HG03159 (cell line): ENCODE measurements around the gene FLOT2.
A peak's percentile ranks its signal among the peaks of the same experiment; 100 is the strongest.

Source experiments
- ATAC-seq: cut with Tn5 transposase; IDR thresholded peaks from one replicate; pipeline ENCODE4 v1.9.1; 2021; ENCODE audit warnings: mild to moderate bottlenecking, moderate library complexity; ENCODE audit not compliant: unreplicated experiment

Gene FLOT2

GRCh38 chr17:28875848-28876550, 21.5 kb downstream of the FLOT2 start:
- no peak for ATAC-seq

GRCh38 chr17:28874750-28875149, 22.8 kb downstream of the FLOT2 start:
- no peak for ATAC-seq

- ATAC-seq: no peak
Measured at GRCh38 chr17:28873839-28874238, 23.7 kb downstream of the FLOT2 start.

GRCh38 chr17:28871056-28871579, 26.4 kb downstream of the FLOT2 start:
- ATAC-seq: peak; percentile 94

GRCh38 chr17:28867276-28867675, 30.3 kb downstream of the FLOT2 start:
- no peak for ATAC-seq

- ATAC-seq: peak; percentile 72
Measured at GRCh38 chr17:28865946-28866752, 31.4 kb downstream of the FLOT2 start.

- no peak for ATAC-seq
Measured at GRCh38 chr17:28864991-28865849, 32.3 kb downstream of the FLOT2 start.

- no peak for ATAC-seq
Measured at GRCh38 chr17:28863953-28864352, 33.6 kb downstream of the FLOT2 start.

- ATAC-seq: no peak
Measured at GRCh38 chr17:28862561-28862960, 35.0 kb downstream of the FLOT2 start.

- ATAC-seq: no peak
Measured at GRCh38 chr17:28861393-28862203, 35.9 kb downstream of the FLOT2 start.

- no peak for ATAC-seq
Measured at GRCh38 chr17:28860363-28860808, 37.1 kb downstream of the FLOT2 start.

- ATAC-seq: no peak
Measured at GRCh38 chr17:28858801-28859355, 38.7 kb downstream of the FLOT2 start.

GRCh38 chr17:28857905-28858800, 39.4 kb downstream of the FLOT2 start:
- no peak for ATAC-seq

- ATAC-seq: no peak
Measured at GRCh38 chr17:28856028-28856574, 41.4 kb downstream of the FLOT2 start.

- ATAC-seq: no peak
Measured at GRCh38 chr17:28855336-28855679, 42.2 kb downstream of the FLOT2 start.

- ATAC-seq: peak; percentile 93
Measured at GRCh38 chr17:28854457-28855335, 42.8 kb downstream of the FLOT2 start, which contains the start of gene ERAL1. TSS of gene ERAL1 (plus strand) at chr17:28855016. CDS start at chr17:28855035, 19 bp downstream.

GRCh38 chr17:28853295-28853694, 44.2 kb downstream of the FLOT2 start:
- ATAC-seq: no peak

GRCh38 chr17:28849281-28849680, 48.3 kb downstream of the FLOT2 start:
- ATAC-seq: no peak
